Neural cell (in vitro differentiated cells): ENCODE data around the gene MAP2K1.

Experiments used
- EZH2 ChIP-seq: fragments of 200-600, 300-800 bp; shearing (Covaris generic), sonication (generic); IDR thresholded peaks from 2 replicates; pipeline ENCODE4 v1.6.1; 2014; ENCODE audit warnings: antibody characterized with exemption, low read length, borderline replicate concordance, mild to moderate bottlenecking; ENCODE audit not compliant: insufficient read depth, poor library complexity, severe bottlenecking
- MXI1 ChIP-seq: fragments of 450-650 bp; conservative IDR thresholded peaks from 2 replicates; pipeline ENCODE4 v1.6.1; 2014; ENCODE audit warnings: antibody characterized with exemption, mild to moderate bottlenecking; ENCODE audit not compliant: poor library complexity, severe bottlenecking
- POLR2AphosphoS5 ChIP-seq: IDR thresholded peaks from 2 replicates; pipeline ENCODE4 v1.6.1; 2012
- RAD21 ChIP-seq: fragments of 450-650 bp; conservative IDR thresholded peaks from 2 replicates; pipeline ENCODE4 v1.6.1; 2014; ENCODE audit warnings: antibody characterized with exemption, mild to moderate bottlenecking, moderate library complexity
- TAF1 ChIP-seq: IDR thresholded peaks from 2 replicates; pipeline ENCODE4 v1.6.1; 2012; ENCODE audit warnings: low read depth
- TF ChIP-seq, protein P1 (sequence below): fragments of 450-650 bp; IDR thresholded peaks from 2 replicates; pipeline ENCODE4 v1.5.1; 2014; ENCODE audit warnings: antibody characterized with exemption, mild to moderate bottlenecking, moderate library complexity; ENCODE audit not compliant: poor library complexity, severe bottlenecking

DNA sequence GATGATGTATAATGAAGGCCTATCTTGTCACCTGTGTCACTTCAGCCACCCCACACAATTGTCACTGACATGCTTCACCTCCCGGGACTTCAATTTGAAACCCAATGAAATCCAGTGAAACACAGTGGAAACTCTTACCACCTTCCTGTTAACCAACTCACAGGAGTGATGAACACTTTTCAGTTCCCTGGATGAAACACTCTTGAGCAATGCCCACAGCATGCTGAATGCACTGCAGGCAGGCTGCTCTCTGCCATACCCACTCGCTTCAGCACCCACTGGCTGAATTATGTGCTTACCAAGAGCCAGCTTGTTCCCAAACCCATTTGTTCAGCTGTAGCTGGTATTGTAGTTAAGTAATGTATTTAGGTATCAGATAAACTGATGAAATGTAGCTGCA, 47.0 kb downstream of the MAP2K1 start:
- TF ChIP-seq, protein P1, sequence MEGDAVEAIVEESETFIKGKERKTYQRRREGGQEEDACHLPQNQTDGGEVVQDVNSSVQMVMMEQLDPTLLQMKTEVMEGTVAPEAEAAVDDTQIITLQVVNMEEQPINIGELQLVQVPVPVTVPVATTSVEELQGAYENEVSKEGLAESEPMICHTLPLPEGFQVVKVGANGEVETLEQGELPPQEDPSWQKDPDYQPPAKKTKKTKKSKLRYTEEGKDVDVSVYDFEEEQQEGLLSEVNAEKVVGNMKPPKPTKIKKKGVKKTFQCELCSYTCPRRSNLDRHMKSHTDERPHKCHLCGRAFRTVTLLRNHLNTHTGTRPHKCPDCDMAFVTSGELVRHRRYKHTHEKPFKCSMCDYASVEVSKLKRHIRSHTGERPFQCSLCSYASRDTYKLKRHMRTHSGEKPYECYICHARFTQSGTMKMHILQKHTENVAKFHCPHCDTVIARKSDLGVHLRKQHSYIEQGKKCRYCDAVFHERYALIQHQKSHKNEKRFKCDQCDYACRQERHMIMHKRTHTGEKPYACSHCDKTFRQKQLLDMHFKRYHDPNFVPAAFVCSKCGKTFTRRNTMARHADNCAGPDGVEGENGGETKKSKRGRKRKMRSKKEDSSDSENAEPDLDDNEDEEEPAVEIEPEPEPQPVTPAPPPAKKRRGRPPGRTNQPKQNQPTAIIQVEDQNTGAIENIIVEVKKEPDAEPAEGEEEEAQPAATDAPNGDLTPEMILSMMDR, result no peak
- TF ChIP-seq TAF1 (no peak), EZH2 (no peak), POLR2AphosphoS5 (no peak), RAD21 (no peak), MXI1 (no peak)
